DOHH2 (cell line): ENCODE measurements around the gene VAV1.

Source experiments
- CTCF ChIP-seq: fragments of 200-600 bp; sonication (generic); IDR thresholded peaks from one replicate; pipeline ENCODE4 v1.5.1; 2014; ENCODE audit warnings: antibody characterized with exemption, mild to moderate bottlenecking, low read depth, low read length; ENCODE audit not compliant: poor library complexity, severe bottlenecking
- EZH2phosphoT487 ChIP-seq: fragments of 200-600 bp; sonication (generic); IDR thresholded peaks from 2 replicates; pipeline ENCODE4 v1.6.1; 2017; ENCODE audit warnings: borderline replicate concordance, mild to moderate bottlenecking, antibody characterized with exemption, low read length, moderate library complexity, mixed read lengths

- TF ChIP-seq CTCF (no peak), EZH2phosphoT487 (no peak)
These were observed 4.5 kb downstream of the VAV1 start for GRCh38 chr19:6776999-6777398.
